ENCODE data around the gene NUTM1. TPM values are rescaled to one million over a fixed set of nuclear protein-coding genes. Genes with fewer than 3 reads are reported as not detected.
"Not testable (repeated sequence)": the region's sequence is repeated elsewhere in the genome, so short reads cannot be mapped to it uniquely, and the experiment has no call there.

NUTM1 gene
- total and polyA plus RNA-seq, 8 donors: 0.15 TPM; not detected in 7

- Histone ChIP-seq H3K4me1 (no peaks in the 10 kb centered on the region), H3K36me3 (peaks cover 0 to under 1% (median 0%) of the 10 kb centered on the region in 4 donors), H3K27ac (no peak overlapping the region), H3K4me3 (no peak overlapping the region), H3K27me3 (no peaks in the 10 kb centered on the region), H3K9me3 (no peaks in the 10 kb centered on the region)
- no peak for DNase-seq
- intact Hi-C loops (cut with DNase I; ENCODE audit: low total_unique reads): loop anchor here (10.0 kb wide), 1 partner anchor 237 kb away; the partner anchor contains the start of gene GOLGA8B
- no peak for TF ChIP-seq POLR2AphosphoS5 (IDR thresholded peaks at IDR 0.05)
- TF ChIP-seq CTCF (IDR thresholded peaks at IDR 0.05): no peak
- no peak for TF ChIP-seq POLR2A (IDR thresholded peaks at IDR 0.05)
- TF ChIP-seq EP300 (IDR thresholded peaks at IDR 0.05): no peak
- WGBS, 5 donors: 77 to 86% (median 85%) methylated on average over 13 of the region's 13 CpGs
Measured at GRCh38 chr15:34347951-34348638, 5.0 kb downstream of the NUTM1 start.

- Histone ChIP-seq H3K27ac (no peak overlapping the region), H3K9me3 (no peaks in the 10 kb centered on the region), H3K27me3 (no peaks in the 10 kb centered on the region), H3K4me1 (no peaks in the 10 kb centered on the region), H3K4me3 (no peak overlapping the region), H3K36me3 (peaks cover 0 to 7% (median 2%) of the 10 kb centered on the region in 4 donors)
- 32 to 60% (median 48%) methylated on average over 1 of the region's 1 CpG for WGBS, 5 donors
- TF ChIP-seq EP300 (IDR thresholded peaks at IDR 0.05) (no peak), POLR2A (IDR thresholded peaks at IDR 0.05) (no peak), CTCF (IDR thresholded peaks at IDR 0.05) (no peak), POLR2AphosphoS5 (IDR thresholded peaks at IDR 0.05) (no peak)
- DNase-seq: no peak
- intact Hi-C loops (cut with DNase I; ENCODE audit: low total_unique reads): loop anchor here (10.0 kb wide), 1 partner anchor 236 kb away; the partner anchor contains the start of gene GOLGA8B
Measured at GRCh38 chr15:34348735-34349300, 5.7 kb downstream of the NUTM1 start.

GRCh38 chr15:34349769-34350168 is 6.7 kb downstream of the NUTM1 start:
- Histone ChIP-seq H3K27me3 (no peaks in the 10 kb centered on the region), H3K36me3 (peaks cover 0 to 17% (median 12%) of the 10 kb centered on the region in 4 donors), H3K4me1 (no peaks in the 10 kb centered on the region), H3K9me3 (no peaks in the 10 kb centered on the region), H3K4me3 (no peak overlapping the region), H3K27ac (no peak overlapping the region)
- TF ChIP-seq POLR2AphosphoS5 (IDR thresholded peaks at IDR 0.05): no peak
- no peak for TF ChIP-seq POLR2A (IDR thresholded peaks at IDR 0.05)
- no peak for TF ChIP-seq CTCF (IDR thresholded peaks at IDR 0.05)
- TF ChIP-seq EP300 (IDR thresholded peaks at IDR 0.05): no peak
- 84 to 90% (median 89%) methylated on average over 4 of the region's 4 CpGs for WGBS, 5 donors
- intact Hi-C loops (cut with DNase I; ENCODE audit: low total_unique reads): loop anchor here (10.0 kb wide), 1 partner anchor 235 kb away; the partner anchor contains the start of gene GOLGA8B
- DNase-seq: no peak

GRCh38 chr15:34352996-34353395 is 9.9 kb downstream of the NUTM1 start:
- intact Hi-C loops (cut with DNase I; ENCODE audit: low total_unique reads); H3K9me3 ChIP-seq; H3K27ac ChIP-seq; H3K4me1 ChIP-seq; DNase-seq; H3K4me3 ChIP-seq; H3K27me3 ChIP-seq: not testable (repeated sequence)
- H3K36me3 ChIP-seq: peaks cover 3 to 49% (median 44%) of the 10 kb centered on the region in 4 donors
- WGBS, 5 donors: 92 to 99% (median 96%) methylated on average over 10 to 12 of the region's 12 CpGs

GRCh38 chr15:34353627-34354026 is 10.5 kb downstream of the NUTM1 start:
- Histone ChIP-seq H3K27me3 (no peaks in the 10 kb centered on the region), H3K9me3 (no peaks in the 10 kb centered on the region), H3K27ac (no peak overlapping the region), H3K36me3 (peaks cover 3 to 56% (median 50%) of the 10 kb centered on the region in 4 donors), H3K4me3 (no peak overlapping the region), H3K4me1 (no peaks in the 10 kb centered on the region)
- DNase-seq: no peak
- intact Hi-C loops (cut with DNase I; ENCODE audit: low total_unique reads): no loop called here
- WGBS, 5 donors: 67 to 81% (median 70%) methylated on average over 2 of the region's 2 CpGs
- TF ChIP-seq POLR2AphosphoS5 (IDR thresholded peaks at IDR 0.05) (no peak), CTCF (IDR thresholded peaks at IDR 0.05) (no peak), POLR2A (IDR thresholded peaks at IDR 0.05) (no peak), EP300 (IDR thresholded peaks at IDR 0.05) (no peak)
